MM.1S (cell line): Measurements from ENCODE around the gene VGLL4.

Experiments
- EZH2 ChIP-seq: fragments of 300-600 bp; sonication (generic); optimal IDR thresholded peaks from 2 replicates; pipeline ENCODE3; 2017; ENCODE audit warnings: low read depth, mild to moderate bottlenecking, antibody characterized with exemption, low read length, mixed read lengths
- EZH2phosphoT487 ChIP-seq: fragments of 300-600 bp; sonication (generic); IDR thresholded peaks from 2 replicates; pipeline ENCODE4 v1.6.1; 2018; ENCODE audit warnings: antibody characterized with exemption, low read length
- TF ChIP-seq, protein P1 (sequence below): fragments of 300-600 bp; sonication (generic); IDR thresholded peaks from 2 replicates; pipeline ENCODE4 v1.5.1; 2016; ENCODE audit warnings: antibody characterized with exemption, low read length, mixed read lengths

DNA sequence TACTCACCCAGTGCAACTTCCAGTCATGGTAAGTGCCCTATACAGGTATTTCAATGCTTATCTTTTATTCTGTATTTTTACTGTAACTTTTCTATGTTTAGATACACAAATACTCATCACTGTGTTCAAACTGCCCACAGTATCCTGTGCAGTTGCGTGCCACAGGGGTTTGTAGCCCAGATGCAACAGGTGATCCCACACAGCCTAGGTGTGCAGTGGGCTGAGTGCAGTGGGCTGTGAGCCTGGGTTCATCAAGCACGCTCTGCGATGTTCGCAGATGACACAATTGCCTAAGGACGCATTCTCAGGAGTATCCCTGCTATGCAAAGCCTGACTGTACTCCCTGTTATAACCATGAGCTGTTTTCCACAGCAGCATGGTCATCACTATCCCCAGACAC, 36.2 kb upstream of the VGLL4 start:
- TF ChIP-seq EZH2phosphoT487 (no peak), EZH2 (no peak)
- TF ChIP-seq, protein P1, sequence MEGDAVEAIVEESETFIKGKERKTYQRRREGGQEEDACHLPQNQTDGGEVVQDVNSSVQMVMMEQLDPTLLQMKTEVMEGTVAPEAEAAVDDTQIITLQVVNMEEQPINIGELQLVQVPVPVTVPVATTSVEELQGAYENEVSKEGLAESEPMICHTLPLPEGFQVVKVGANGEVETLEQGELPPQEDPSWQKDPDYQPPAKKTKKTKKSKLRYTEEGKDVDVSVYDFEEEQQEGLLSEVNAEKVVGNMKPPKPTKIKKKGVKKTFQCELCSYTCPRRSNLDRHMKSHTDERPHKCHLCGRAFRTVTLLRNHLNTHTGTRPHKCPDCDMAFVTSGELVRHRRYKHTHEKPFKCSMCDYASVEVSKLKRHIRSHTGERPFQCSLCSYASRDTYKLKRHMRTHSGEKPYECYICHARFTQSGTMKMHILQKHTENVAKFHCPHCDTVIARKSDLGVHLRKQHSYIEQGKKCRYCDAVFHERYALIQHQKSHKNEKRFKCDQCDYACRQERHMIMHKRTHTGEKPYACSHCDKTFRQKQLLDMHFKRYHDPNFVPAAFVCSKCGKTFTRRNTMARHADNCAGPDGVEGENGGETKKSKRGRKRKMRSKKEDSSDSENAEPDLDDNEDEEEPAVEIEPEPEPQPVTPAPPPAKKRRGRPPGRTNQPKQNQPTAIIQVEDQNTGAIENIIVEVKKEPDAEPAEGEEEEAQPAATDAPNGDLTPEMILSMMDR: no peak
